Activated CD4-positive, CD25-positive, alpha-beta regulatory T cell treated with anti-CD3 and anti-CD28 coated beads, Interleukin-2, amount 50 U/mL, for 16 hours (primary cell): ENCODE results near the gene H2BW1.
"Not testable (repeated sequence)": the region's sequence is repeated elsewhere in the genome, so short reads cannot be mapped to it uniquely, and the experiment has no call there.

Source experiments
- DNase-seq: peaks from one replicate; pipeline ENCODE4 v3.0.0-alpha.2; 2020; ENCODE audit warnings: low read depth, low spot score

The H2BW1 gene, protein sequence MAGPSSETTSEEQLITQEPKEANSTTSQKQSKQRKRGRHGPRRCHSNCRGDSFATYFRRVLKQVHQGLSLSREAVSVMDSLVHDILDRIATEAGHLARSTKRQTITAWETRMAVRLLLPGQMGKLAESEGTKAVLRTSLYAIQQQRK

DNA sequence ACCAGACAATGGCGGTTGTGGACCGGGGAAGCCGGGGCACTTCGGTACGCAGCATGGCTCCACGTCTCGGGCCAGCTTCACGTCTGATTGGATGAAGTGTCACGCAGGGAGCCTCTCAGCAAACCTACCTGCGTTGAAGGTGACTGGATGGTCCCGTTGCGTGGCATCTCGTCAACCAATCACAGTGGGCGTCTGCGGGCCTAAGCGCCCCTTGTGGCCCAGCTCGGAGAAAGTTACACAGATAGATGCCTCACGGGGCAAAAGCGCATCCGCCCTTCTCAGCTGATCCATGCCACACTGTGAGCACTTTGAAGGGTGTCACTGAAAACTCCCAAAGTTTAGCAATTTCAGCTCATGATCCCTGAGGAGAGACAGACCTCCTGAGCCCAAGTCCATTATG, at the start of gene H2BW1:
Gene H2BW1, minus strand, starts transcription at position 103 of the 400 bp plus-strand sequence. CDS start 132 bp downstream, outside the sequence.
- DNase-seq = no peak

DNA sequence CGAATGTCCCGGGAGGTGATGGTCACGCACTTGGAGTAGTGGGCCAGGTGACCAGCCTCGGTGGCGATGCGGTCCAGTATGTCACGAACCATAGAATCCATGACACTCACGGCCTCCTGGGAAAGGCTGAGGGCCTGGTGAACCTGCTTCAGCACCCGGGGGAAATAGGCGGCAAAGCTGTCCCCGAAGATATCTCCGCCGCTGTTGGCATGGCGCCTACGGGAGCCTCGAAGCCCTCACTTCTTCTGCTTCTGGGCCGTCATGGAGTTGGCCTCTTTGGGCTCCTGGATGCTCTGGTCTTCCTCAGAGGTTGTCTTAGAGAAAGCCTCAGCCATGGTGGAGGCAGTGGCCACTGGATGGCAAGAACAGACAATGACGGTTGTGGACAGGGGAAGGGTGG, 49.1 kb upstream of the H2BW1 start:
- not testable (repeated sequence) for DNase-seq

DNA sequence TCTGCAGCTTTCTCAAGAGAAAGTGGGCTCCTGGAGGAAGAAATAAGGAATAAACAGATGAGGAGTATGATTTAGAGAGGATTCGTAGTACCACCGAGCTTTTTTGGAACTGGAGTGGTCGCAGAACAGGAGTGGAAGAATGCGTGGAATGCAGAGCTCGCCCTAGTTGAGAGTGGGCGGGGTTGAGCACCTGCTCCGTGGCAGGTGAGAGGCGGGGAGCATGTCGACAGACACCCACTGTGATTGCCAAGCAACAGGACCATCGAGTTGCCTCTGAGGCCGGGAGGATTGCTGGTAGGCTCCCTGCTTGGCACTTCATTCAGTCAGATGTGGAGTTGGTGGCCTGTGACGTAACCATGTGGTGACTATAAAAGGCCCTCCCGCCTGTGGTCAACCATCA, 41.4 kb upstream of the H2BW1 start:
- not testable (repeated sequence) for DNase-seq

DNA sequence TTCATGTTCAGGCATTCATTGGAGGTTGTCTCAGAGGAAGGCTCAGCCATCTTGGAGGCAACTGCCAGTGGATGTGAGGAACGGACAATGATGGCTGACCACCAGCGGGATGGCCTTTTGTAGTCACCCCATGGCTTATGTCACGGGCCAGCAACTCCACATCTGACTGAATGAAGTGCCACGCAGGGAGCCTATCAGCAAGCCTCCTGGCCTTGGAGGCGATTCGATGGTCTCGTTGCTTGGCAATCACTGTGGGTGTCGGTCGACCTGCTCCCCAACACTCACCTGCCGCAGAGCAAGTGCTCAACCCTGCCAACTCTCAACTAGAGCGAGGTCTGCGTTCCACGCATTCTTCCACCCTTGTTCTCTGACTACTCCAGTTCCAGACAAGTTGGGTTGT, 33.7 kb upstream of the H2BW1 start:
- no peak for DNase-seq

DNA sequence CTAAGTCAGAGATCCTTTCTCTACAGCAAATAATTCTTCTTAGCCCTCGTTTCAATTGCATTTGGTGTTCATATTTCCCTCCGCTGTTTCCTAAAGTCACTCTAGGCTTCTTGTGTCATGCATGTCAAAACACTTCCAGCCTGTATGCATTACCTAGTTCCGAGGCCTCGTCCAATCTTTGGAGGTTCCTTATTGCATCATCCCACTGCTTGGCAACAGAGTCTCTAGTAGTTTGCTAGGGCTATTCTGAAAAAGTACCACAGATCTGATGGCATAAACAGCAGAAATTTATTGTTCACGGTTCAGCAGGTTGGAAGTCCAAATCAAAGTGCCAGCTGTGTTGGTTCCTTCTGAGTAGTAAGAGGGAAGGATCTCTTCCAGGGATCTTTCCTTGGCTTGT, 32.1 kb upstream of the H2BW1 start:
- no peak for DNase-seq

DNA sequence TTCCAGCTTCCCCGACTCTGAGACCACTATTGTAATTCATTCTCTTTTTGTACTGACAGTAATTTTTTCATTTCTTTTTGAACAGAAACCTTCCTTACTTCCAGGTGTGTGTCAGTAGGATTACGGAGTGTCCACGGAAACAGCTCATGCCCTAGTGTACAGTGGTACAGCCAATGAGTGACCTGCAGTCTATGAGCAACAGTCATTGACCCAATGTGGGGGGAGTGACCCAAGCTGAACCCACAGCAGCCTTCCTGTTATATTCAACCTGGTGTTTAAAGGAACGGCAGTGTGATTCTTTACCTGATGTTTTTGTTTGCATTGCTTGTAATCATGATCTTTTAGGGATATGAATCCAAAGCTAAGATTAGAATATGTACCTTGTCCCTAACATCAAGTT, 27.5 kb upstream of the H2BW1 start:
- no peak for DNase-seq

DNA sequence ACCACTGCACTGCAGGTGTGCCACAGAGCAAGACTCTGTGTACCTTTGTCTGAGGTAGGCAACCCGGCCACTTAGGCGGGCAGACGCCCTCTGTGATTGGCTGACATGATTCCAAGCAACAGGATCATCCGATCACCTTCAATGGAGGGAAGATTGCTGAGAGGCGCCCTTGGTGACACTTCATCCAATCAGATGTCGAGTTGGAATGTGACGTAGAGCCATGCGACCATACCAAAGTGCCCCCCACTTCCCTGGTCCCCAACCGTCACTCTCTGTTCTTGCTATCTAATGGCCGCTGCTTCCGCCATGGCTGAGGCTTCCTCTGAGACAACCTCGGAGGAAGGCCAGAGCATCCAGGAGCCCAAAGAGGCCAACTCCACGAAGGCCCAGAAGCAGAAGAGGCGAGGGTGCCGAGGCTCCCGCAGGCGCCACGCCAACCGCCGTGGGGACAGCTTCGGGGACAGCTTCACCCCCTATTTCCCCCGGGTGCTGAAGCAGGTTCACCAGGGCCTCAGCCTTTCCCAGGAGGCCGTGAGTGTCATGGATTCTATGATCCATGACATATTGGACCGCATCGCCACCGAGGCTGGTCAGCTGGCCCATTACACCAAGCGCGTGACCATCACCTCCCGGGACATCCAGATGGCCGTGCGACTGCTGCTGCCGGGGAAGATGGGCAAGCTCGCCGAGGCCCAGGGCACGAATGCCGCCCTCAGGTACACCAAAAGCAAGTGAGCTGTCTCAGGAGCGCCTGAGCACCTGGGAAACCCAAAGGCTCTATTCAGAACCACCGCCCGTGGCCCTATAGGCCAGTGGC, 26.4 kb upstream of the H2BW1 start, which contains the start of gene H2BW2:
Gene H2BW2, plus strand, starts transcription at position 268 of the 817 bp plus-strand sequence. Its CDS starts 39 bp downstream, at position 307.
- DNase-seq = no peak

DNA sequence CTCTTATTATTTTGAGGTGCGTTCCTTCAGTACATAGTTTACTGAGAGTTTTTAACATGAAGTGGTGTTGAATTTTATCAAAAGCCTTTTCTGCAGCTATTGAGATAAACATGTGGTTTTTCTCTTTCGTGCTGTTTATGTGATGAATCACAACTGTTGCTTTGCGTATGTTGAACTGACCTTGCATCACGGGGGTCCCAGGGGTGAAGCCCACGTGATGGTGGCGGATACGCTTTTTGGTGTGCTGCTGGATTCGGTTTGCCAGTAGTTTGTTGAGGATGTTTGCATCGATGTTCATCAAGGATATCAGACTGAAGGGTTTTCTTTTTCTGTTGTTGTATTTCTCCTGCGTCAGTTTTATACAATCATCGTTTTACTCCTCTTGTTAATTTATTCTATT, 4.6 kb upstream of the H2BW1 start:
- DNase-seq = no peak

DNA sequence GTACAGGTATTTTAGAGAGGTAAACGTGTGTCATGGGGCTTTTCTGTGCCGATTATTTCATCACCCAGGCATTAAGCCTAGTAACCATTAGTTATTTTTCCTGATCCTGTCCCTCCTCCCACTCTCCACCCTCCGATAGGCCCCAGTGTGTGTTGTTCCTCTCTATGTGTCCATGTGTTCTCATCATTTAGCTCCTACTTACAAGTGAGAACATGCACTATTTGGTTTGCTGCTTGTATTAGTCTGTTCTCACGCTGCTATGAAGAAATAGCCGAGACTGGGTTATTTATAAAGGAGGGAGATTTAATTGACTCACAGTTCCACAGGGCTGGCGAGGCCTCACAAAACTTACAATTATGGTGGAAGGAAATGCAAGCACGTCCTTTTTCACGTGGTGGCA, 2.1 kb upstream of the H2BW1 start:
- not testable (repeated sequence) for DNase-seq

DNA sequence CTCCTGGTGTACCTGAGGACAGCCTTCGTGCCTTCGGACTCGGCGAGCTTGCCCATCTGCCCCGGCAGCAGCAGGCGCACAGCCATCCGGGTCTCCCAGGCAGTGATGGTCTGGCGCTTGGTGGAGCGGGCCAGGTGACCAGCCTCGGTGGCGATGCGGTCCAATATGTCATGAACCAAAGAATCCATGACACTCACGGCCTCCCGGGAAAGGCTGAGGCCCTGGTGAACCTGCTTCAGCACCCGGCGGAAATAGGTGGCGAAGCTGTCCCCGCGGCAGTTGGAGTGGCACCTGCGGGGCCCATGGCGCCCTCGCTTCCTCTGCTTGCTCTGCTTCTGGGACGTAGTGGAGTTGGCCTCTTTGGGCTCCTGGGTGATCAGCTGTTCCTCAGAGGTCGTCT, 350 bp downstream of the H2BW1 start:
- DNase-seq = no peak

DNA sequence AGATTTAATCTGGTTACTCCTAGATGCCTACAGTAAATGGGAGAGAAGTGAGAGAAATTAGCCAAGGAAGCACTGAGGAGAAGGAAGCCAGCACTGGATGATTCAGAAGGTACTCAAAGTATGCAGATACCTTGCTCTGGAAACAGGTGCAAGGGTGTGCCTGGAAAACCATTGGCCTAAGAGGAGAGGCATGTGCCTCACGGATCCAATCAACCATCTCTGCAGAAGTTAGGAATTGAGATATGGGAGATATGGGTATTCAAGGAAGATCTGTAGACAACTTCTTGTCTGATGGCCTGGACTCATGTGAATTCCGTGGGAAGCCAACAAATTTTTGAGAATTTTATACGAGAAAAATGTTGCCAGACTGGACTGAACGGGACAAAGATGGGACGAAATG, 4.7 kb downstream of the H2BW1 start:
- DNase-seq = no peak

DNA sequence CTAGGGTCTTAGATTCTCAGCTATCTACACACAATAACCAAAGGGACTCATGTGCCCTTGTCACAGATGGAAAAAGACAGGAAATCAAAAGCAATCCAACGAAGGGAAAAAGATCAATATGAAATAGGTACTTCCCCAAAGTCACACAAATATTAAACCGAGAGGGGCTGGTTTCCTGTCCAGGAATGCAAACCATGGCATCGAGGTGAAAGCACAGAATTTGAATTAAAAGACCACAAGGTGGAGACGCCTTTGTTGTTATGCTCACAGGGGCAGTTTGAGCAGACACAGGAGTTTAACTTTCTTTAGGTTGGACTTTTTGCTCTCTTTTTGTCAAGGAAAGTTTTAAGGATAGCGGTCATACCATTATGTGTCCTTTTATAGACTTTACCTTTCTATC, 14.3 kb downstream of the H2BW1 start:
- no peak for DNase-seq

DNA sequence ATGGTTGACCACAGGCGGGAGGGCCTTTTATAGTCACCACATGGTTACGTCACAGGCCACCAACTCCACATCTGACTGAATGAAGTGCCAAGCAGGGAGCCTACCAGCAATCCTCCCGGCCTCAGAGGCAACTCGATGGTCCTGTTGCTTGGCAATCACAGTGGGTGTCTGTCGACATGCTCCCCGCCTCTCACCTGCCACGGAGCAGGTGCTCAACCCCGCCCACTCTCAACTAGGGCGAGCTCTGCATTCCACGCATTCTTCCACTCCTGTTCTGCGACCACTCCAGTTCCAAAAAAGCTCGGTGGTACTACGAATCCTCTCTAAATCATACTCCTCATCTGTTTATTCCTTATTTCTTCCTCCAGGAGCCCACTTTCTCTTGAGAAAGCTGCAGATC, 30.0 kb downstream of the H2BW1 start:
- DNase-seq = not testable (repeated sequence)

DNA sequence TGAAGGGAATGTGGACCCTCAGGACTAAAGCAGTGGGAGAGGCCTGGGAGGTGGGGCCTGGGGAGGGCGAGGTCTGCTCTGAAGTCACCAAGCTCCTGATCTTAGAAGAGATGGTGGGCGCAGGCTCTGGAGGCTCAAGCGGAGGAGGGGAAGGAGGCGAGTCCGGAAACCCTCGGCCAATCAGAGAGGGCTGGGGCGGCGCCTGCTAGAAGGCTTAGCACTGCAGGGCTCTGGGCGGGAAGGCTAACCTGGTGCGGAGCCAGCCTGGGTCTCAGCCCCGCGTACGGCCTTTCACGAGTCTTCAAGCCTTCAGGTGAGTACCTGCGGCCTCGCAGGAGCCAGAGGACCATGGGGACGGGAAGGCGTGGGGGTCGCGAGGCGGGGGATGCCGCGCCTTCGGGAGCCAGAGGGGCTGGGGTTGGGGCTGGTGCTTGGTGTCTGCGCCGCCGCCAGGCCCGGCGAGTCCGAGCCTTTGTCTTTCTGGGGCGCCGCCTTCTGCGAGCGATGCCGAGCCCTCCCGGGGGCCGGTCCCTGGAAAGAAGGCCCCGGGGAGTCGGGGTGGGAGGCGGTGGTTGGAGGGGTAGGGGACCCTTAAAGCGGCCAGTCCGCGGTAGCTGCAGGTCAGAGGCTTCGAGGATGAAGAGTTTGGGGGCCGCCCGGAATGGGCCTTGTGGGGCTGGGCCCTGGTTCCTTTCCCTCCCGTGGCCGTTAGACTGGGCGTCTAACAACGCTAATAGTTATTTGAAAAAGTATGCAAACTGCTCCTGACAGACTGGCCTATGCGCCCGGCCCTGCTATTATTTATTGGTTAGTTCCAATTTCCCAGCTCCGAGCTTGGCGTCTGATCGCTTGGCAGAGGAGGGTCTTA, 50.9 kb downstream of the H2BW1 start, which contains the start of gene TMSB15B:
Gene TMSB15B, plus strand, starts transcription at position 217 of the 868 bp plus-strand sequence.
- DNase-seq = not testable (repeated sequence)
